ENCODE data around the gene FSIP1. TPM values are rescaled to one million over a fixed set of nuclear protein-coding genes. Genes with fewer than 3 reads are reported as not detected.

Gene FSIP1
- total and polyA plus RNA-seq, 8 donors, result 0.11 to 0.64 (median 0.38) TPM

DNA sequence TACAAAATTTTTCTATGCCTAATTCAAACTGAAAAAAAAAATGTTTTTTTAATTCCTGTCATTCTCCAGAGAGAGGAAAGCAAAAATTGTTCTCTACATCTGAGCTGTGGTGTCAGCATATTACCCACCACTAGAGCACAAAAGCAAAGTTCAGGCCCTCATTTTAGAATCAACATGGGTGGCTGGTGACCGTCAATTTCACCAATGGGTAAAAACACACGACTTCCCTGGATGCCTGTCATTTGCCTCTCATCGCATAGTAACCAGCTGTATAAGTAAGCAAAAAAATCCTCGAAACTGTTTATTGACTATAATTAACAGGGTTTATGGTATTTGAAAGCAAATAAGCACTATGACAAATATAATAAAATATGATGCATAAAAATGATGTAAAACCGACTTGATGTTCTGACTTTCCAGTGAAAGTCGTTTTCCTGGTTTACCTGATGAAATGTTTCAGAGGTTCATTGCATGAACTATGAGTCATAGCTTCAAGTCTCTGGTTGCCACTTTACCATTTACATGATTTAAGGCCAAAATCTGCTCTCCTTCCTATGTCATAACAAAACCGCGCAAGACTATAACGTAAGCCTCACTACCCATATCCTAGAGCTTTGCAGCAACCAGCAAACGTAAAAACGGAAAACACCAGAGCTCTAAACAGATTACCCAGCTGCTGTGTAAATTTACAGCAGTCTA, 141.3 kb downstream of the FSIP1 start:
- no peaks in the 10 kb centered on the region for H3K27me3 ChIP-seq
- ATAC-seq, result no peak
- WGBS, 2 donors, result 80 to 88% methylated on average over 11 of the region's 11 CpGs
- no peaks in the 10 kb centered on the region for H3K36me3 ChIP-seq
- intact Hi-C loops (cut with DNase I), result no loop called here
- no peaks in the 10 kb centered on the region for H3K4me1 ChIP-seq
- H3K9me3 ChIP-seq, result no peaks in the 10 kb centered on the region
- TF ChIP-seq, protein P1, sequence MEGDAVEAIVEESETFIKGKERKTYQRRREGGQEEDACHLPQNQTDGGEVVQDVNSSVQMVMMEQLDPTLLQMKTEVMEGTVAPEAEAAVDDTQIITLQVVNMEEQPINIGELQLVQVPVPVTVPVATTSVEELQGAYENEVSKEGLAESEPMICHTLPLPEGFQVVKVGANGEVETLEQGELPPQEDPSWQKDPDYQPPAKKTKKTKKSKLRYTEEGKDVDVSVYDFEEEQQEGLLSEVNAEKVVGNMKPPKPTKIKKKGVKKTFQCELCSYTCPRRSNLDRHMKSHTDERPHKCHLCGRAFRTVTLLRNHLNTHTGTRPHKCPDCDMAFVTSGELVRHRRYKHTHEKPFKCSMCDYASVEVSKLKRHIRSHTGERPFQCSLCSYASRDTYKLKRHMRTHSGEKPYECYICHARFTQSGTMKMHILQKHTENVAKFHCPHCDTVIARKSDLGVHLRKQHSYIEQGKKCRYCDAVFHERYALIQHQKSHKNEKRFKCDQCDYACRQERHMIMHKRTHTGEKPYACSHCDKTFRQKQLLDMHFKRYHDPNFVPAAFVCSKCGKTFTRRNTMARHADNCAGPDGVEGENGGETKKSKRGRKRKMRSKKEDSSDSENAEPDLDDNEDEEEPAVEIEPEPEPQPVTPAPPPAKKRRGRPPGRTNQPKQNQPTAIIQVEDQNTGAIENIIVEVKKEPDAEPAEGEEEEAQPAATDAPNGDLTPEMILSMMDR (IDR thresholded peaks at IDR 0.05), result no peak
- DNase-seq, result no peak
- no peak overlapping the region for H3K27ac ChIP-seq
- FAIRE-seq, result peak; percentile 79
- H3K4me3 ChIP-seq, result no peak overlapping the region

DNA sequence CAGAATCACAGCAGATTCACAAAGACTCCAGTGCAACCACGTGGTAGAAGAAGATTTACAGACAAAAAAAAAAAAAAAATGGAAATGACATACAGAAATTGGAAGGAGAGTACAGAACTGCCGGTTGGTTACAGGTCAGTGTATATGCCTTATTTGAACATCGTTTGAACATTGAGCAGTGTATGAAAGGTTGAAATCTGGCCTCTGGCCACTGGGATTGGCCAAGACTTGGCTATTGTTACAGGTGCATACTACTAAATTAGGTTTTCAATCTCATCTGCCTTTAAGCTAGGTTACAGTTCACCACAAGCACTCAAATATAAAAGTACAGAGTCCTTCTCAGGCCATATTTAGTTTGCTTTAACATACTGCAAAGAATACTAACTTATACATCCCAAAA, 142.0 kb downstream of the FSIP1 start:
- intact Hi-C loops (cut with DNase I), result no loop called here
- Histone ChIP-seq H3K36me3 (no peaks in the 10 kb centered on the region), H3K4me1 (no peaks in the 10 kb centered on the region), H3K4me3 (no peak overlapping the region), H3K27me3 (no peaks in the 10 kb centered on the region), H3K9me3 (no peaks in the 10 kb centered on the region), H3K27ac (no peak overlapping the region)
- DNase-seq, result no peak
- FAIRE-seq, result no peak
- TF ChIP-seq, protein P1 (IDR thresholded peaks at IDR 0.05), result no peak
- ATAC-seq, result no peak
- WGBS, 2 donors, result 63 to 75% methylated on average over 3 of the region's 3 CpGs

DNA sequence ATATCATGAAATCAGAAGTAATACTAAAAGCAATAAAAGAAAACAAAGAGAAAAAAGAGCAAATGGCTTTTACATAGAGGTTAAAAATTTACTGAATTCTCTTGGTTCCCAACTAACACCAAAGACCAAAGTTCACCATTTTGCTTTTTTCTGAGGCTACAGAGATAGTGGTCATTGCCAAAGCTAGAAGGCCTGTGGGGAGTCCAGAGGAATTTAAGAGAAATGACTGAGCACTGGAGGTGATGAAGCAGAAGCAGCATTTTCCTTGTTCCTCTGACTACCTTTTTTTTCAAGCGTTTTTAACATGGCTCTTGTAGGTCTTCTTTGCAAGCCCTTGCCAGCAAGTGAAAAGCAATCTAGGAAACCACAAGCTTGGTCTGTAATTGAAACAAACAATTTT, 143.6 kb downstream of the FSIP1 start:
- Histone ChIP-seq H3K27me3 (no peaks in the 10 kb centered on the region), H3K36me3 (no peaks in the 10 kb centered on the region), H3K4me1 (no peaks in the 10 kb centered on the region), H3K9me3 (no peaks in the 10 kb centered on the region), H3K27ac (no peak overlapping the region), H3K4me3 (no peak overlapping the region)
- FAIRE-seq (no peak), ATAC-seq (no peak), DNase-seq (no peak)
- 69 to 91% methylated on average over 1 of the region's 1 CpG for WGBS, 2 donors
- TF ChIP-seq, protein P1 (IDR thresholded peaks at IDR 0.05), result no peak
- intact Hi-C loops (cut with DNase I), result no loop called here

DNA sequence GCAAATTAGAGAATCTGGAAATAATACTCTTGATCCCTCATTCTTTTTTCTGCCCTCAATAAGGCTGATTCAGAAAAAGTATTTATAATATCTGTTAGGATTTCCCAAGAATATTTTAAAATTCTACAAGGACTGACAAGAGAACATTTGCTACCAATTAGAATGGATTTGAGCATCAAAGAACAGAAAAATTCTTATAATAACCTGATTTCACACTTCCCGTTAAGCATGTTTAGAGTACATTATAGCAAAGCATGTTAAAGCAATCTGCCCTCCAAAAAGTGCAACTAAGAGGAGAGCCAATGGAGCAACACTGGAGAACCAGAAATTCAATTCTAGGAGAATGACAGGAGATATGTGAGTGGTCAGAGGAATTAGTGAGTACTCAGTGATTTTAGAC, 144.6 kb downstream of the FSIP1 start:
- Histone ChIP-seq H3K4me3 (no peak overlapping the region), H3K9me3 (no peaks in the 10 kb centered on the region), H3K4me1 (no peaks in the 10 kb centered on the region), H3K27ac (no peak overlapping the region), H3K27me3 (no peaks in the 10 kb centered on the region), H3K36me3 (no peaks in the 10 kb centered on the region)
- WGBS, 2 donors, result 95 to 96% methylated on average over 1 of the region's 1 CpG
- no peak for DNase-seq
- no peak for ATAC-seq
- TF ChIP-seq, protein P1 (IDR thresholded peaks at IDR 0.05), result no peak
- FAIRE-seq, result no peak
- intact Hi-C loops (cut with DNase I), result no loop called here

DNA sequence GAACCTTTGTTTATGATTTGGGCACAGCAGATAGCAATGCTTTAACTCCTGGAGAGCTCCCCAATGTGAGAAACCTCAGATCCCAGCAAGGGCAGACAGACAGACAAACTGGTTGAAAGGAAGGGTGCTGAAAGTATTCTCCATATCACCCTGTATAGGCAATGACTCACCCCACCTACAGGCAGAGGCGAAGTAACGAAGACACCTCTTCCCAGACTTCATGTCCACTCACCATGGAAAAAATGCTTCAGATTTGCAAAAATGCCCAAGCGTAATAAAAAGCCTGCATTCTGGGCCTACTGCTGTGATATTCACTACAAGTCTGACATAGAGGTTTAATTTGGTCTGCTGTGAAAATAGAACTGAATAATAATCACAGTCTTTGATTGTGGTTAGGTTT, 151.3 kb downstream of the FSIP1 start:
- Histone ChIP-seq H3K36me3 (no peaks in the 10 kb centered on the region), H3K27me3 (no peaks in the 10 kb centered on the region), H3K9me3 (no peaks in the 10 kb centered on the region), H3K4me3 (no peak overlapping the region), H3K4me1 (peaks cover 0 to 6% (median 2%) of the 10 kb centered on the region in 3 donors), H3K27ac (no peak overlapping the region)
- intact Hi-C loops (cut with DNase I), result no loop called here
- 92 to 95% methylated on average over 3 of the region's 3 CpGs for WGBS, 2 donors
- TF ChIP-seq, protein P1 (IDR thresholded peaks at IDR 0.05), result no peak
- DNase-seq (no peak), FAIRE-seq (no peak), ATAC-seq (no peak)
